Lower leg skin (tissue), 4 donors: Measurements from ENCODE around the gene ARID1B. TPM values are rescaled to one million over a fixed set of nuclear protein-coding genes. Genes with fewer than 3 reads are reported as not detected.

Source experiments
- DNase-seq, 2 donors: peaks; one replicate each; pipeline ENCODE4 v3.0.0-alpha.2; 2019; ENCODE audit warnings: low spot score in 2 of 2
- H3K4me3 ChIP-seq: fragments of 200-600 bp; sonication (generic); 2 replicates; pipeline ENCODE4 v1.5.1; 2017; ENCODE audit warnings: mild to moderate bottlenecking, low read depth; ENCODE audit not compliant: poor library complexity, severe bottlenecking
- CTCF ChIP-seq, 3 donors: fragments of 450-650 bp; IDR thresholded peaks; one replicate each; pipeline ENCODE4 v1.5.1; 2016; ENCODE audit warnings: antibody characterized with exemption in 3 of 3, mild to moderate bottlenecking in 3 of 3, moderate library complexity in 2 of 3
- POLR2A ChIP-seq, 2 donors: fragments of 450-650 bp; IDR thresholded peaks; one replicate each; pipeline ENCODE4 v1.6.1; 2016 to 2017; ENCODE audit warnings: antibody characterized with exemption in 2 of 2, mild to moderate bottlenecking in 1 of 2, moderate library complexity in 1 of 2
- WGBS, 2 donors: methylation state at CpG; one replicate each; pipeline ENCODE4 v1.1.5; 2018; 5-methylcytosine and 5-hydroxymethylcytosine counted together
- intact Hi-C: fragments of 100-400 bp; cut with DNase I; formaldehyde crosslinking; loops from one replicate; pipeline ENCODE4 v1.15.0; 2023; ENCODE audit warnings: low total_unique reads
- total RNA-seq, 4 donors: library from RNA; depleted of rRNA; stranded (reverse); fragments of >200 nt; gene quantifications; one replicate each; pipeline ENCODE4 v1.1.0, GENCODE V29; 2016

The ARID1B gene
- total RNA-seq, 4 donors from 2014 or later = 87.3 to 132 (median 102) TPM

DNA sequence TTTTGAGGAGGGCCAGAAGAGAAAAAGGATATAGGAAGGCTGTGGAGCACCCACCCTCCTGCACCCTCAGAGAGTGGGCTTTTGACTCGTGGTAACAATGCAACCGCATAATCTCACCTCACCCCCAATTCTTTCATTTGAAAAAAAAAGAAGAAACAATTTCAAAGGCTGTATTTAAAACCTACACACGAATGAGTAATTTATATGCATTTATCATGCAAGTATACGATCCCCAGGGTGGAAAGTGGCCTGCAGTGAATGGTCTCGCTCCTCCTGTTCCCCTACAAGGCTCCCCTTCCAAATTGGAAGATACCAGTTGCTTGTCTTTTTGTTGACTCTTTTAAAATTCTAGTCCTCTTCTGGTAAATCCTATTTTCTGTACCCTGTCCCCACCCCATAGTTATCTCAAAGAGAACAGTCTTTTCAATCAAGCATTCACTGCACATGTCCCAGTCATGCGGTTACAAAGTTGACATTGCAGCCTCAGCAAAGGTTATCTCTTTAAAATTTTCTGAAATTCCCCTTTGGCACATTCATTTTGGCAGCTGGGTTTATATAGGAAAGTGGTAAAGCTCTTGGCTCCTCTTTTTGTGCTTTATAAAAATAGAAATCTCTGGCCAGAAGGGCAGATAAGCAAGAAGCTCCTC is 110.6 kb downstream of the ARID1B start:
- WGBS, 2 donors = 83 to 84% methylated on average over 6 of the region's 6 CpGs
- no peak for DNase-seq

GRCh38 chr6:156889469-156889868 is 112.3 kb downstream of the ARID1B start:
- no peak for DNase-seq
- WGBS, 2 donors = 85 to 90% methylated on average over 6 of the region's 6 CpGs
- TF ChIP-seq CTCF (IDR thresholded peaks at IDR 0.05) = no peak
- TF ChIP-seq POLR2A (IDR thresholded peaks at IDR 0.05) = no peak
- intact Hi-C loops = no loop called here
- no peak overlapping the region for H3K4me3 ChIP-seq

More for the DNA sequence above, 110.6 kb downstream of the ARID1B start:
- TF ChIP-seq CTCF (IDR thresholded peaks at IDR 0.05) (no peak), POLR2A (IDR thresholded peaks at IDR 0.05) (no peak)
- intact Hi-C loops = no loop called here
- H3K4me3 ChIP-seq = no peak overlapping the region

DNA sequence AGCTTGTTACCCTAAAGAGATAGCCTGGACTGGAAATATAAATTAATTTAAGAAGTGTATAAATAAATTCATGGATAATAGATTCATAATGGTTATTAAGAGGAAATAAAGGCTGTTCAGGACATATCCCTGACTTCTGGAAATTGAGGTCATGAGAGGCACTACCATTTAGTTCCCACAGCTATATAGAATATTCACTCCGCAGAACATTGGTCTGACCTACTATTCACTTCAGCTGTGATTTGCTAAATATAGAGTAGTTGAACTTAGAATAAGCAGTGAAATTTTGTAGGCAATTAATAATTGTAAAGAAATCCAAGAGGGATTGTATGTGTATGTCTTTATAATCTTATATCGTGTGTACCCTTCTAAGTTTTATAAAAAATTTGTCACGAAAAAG is 112.8 kb downstream of the ARID1B start:
- 92 to 94% methylated on average over 3 of the region's 3 CpGs for WGBS, 2 donors
- intact Hi-C loops = no loop called here
- H3K4me3 ChIP-seq = no peak overlapping the region
- no peak for DNase-seq
- no peak for TF ChIP-seq CTCF (IDR thresholded peaks at IDR 0.05)
- TF ChIP-seq POLR2A (IDR thresholded peaks at IDR 0.05) = no peak

DNA sequence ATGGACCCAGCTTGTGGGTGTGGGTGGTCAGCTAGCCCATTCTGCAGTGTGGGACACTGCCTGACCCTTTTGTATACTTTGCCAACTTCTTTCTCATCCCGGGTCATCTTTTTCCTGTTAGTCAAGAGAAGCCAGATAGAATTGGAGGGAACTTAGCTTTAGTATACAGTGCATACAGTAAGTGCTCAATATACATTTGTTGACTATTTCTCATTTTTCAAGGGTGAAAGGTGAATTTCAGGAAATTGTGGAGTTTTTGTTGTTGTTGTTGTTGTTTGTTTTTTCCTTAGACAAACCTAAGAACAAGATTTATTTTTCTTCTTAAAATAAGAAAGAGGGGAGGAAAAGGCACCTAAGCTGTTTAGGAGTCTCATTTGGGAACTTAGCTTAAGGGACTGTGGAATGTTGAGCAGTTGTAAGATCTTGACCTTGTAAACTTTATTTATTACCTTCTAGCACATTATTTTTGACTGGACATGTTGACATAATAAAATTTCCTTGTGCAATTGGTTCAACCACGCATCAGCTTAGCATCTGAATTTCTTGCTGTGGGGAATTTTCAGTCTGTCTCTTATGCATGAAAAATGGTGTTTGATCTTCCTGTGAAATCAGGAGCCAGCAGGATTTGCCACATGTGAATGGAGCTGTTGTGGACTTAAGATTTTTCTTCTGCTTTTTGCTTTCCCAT is 113.6 kb downstream of the ARID1B start:
- intact Hi-C loops = no loop called here
- no peak overlapping the region for H3K4me3 ChIP-seq
- TF ChIP-seq POLR2A (IDR thresholded peaks at IDR 0.05) = no peak
- TF ChIP-seq CTCF (IDR thresholded peaks at IDR 0.05) = no peak
- DNase-seq = no peak
- 30 to 49% methylated on average over 2 of the region's 2 CpGs for WGBS, 2 donors

DNA sequence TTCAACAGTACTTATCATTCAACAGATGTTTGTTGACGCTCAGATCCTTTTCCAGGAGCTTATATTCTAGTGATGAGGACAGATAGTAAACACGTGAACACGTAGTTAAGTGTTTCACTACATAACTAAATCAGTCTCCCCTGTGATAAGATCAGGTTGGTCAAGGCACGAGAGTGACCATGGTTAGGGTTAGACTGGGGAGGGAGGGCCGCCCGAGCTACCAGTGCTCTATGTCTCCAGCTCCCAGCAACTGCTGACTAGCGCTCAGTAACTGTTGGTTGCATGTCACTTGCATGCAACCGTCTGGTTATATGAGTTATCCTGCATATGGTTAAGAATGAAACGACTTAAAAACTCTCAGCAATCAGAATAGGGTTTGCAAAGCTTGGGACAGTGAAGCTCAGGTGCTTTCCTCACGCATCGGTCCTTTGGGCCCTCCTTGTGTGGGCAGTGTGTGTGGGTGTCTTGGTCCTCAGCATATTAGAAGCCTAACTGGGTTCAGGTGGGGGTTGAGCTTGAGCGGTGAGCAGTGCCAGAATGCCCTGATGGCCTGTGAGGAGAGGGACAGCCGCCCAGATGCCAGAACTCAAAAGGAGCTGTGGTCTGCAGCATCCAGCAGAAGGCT is 120.8 kb downstream of the ARID1B start:
- 87 to 93% methylated on average over 13 of the region's 13 CpGs for WGBS, 2 donors
- TF ChIP-seq CTCF (IDR thresholded peaks at IDR 0.05) (no peak), POLR2A (IDR thresholded peaks at IDR 0.05) (no peak)
- no peak for DNase-seq
- intact Hi-C loops = no loop called here
- H3K4me3 ChIP-seq = no peak overlapping the region
